Transverse colon (tissue), 4 donors: ENCODE data around the gene MAL.

ENCODE experiments used
- CTCF ChIP-seq, 5 experiments: fragments of 200-600 bp in 3 of 5; fragments of 450-650 bp in 2 of 5; sonication (generic) in 3 of 5; IDR thresholded peaks; 1 replicate in 2 of 5; 2 replicates in 3 of 5; pipeline ENCODE4 v1.5.1; 2016 to 2017; ENCODE audit warnings: antibody characterized with exemption in 5 of 5, inconsistent platforms in 3 of 5, mild to moderate bottlenecking in 2 of 5, moderate library complexity in 1 of 5
- POLR2AphosphoS5 ChIP-seq, 3 donors: sonication (generic); formaldehyde crosslinking; IDR thresholded peaks; one replicate each; pipeline ENCODE4 v1.6.1; 2016; ENCODE audit warnings: antibody characterized with exemption in 3 of 3

DNA sequence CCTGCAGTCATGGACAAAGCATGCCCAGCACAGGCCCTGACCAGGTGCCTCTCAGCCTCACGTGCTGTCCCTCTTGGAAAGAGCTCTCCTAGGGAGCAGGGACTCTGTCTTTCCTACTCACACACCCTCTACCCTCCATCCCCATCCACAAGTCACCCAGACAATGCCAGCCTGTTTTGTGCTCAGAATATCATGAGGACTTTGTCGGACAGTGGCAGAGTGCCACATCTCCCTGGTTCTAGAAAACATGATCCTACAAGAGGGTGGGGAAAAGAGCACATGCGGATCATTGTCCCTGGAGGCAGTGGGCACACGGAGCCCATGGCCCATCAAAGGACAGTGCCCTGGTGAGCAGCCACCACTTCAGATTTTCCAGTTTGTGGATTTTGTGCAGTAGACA lies 3.7 kb upstream of the MAL start:
- TF ChIP-seq CTCF (IDR thresholded peaks at IDR 0.05) = no peak
- no peak for TF ChIP-seq POLR2AphosphoS5 (IDR thresholded peaks at IDR 0.05)
